CD8-positive, alpha-beta memory T cell (primary cell): ENCODE results near the gene CREB3L1. TPM values are rescaled to one million over a fixed set of nuclear protein-coding genes. Genes with fewer than 3 reads are reported as not detected.
A peak's percentile ranks its signal among the peaks of the same experiment; 100 is the strongest.

ENCODE experiments used
- CTCF ChIA-PET: fragments of 350-600 bp; sonication (Branson Sonifier 250); formaldehyde crosslinking; loops from one replicate; lab custom pipeline; 2021; ENCODE audit warnings: antibody characterized with exemption; lab: Charles Lee
- POLR2A ChIA-PET: fragments of 350-600 bp; sonication (Branson Sonifier 250); formaldehyde crosslinking; loops from one replicate; lab custom pipeline; 2021; ENCODE audit warnings: antibody characterized with exemption; lab: Charles Lee
- DNase-seq, 5 donors: peaks; one replicate each; pipeline versions ENCODE4 v3.0.0 to v3.0.0-alpha.2; 2020 to 2022; ENCODE audit warnings: mixed read lengths in 1 of 5
- H3K27ac ChIP-seq: one replicate; pipeline ENCODE4 v1.7.0; 2013; ENCODE audit warnings: low read depth, mild to moderate bottlenecking, low read length, moderate library complexity
- H3K27me3 ChIP-seq: 2 replicates; pipeline ENCODE4 v1.7.0; 2013; ENCODE audit warnings: low read length, mild to moderate bottlenecking; ENCODE audit not compliant: insufficient read depth, poor library complexity, severe bottlenecking
- H3K36me3 ChIP-seq: 2 replicates; pipeline ENCODE4 v1.7.0; 2013; ENCODE audit warnings: mild to moderate bottlenecking, low read length, moderate library complexity; ENCODE audit not compliant: insufficient read depth
- H3K4me1 ChIP-seq: 2 replicates; pipeline ENCODE4 v1.7.0; 2013; ENCODE audit warnings: mild to moderate bottlenecking, low read length, moderate library complexity; ENCODE audit not compliant: insufficient read depth
- H3K4me3 ChIP-seq: 2 replicates; pipeline ENCODE4 v1.7.0; 2013; ENCODE audit warnings: mild to moderate bottlenecking, low read length
- H3K9me3 ChIP-seq: 2 replicates; pipeline ENCODE4 v1.7.0; 2013; ENCODE audit warnings: mild to moderate bottlenecking, low read length
- H3K27ac Mint-ChIP-seq, 8 donors: one replicate each; pipeline ENCODE4 v1.8.0; 2020 to 2021; ENCODE audit warnings: mixed read lengths in 8 of 8, mild to moderate bottlenecking in 6 of 8, inconsistent platforms in 3 of 8, moderate library complexity in 3 of 8
- H3K27me3 Mint-ChIP-seq, 2 donors: one replicate each; pipeline ENCODE4 v1.8.0; 2020 to 2021; ENCODE audit warnings: mixed read lengths in 2 of 2, mild to moderate bottlenecking in 1 of 2, moderate library complexity in 1 of 2
- H3K36me3 Mint-ChIP-seq, 3 donors: one replicate each; pipeline ENCODE4 v1.8.0; 2020 to 2021; ENCODE audit warnings: mixed read lengths in 3 of 3, inconsistent platforms in 1 of 3, mild to moderate bottlenecking in 1 of 3
- H3K4me1 Mint-ChIP-seq, 3 donors: one replicate each; pipeline ENCODE4 v1.8.0; 2020 to 2021; ENCODE audit warnings: mixed read lengths in 3 of 3, inconsistent platforms in 1 of 3, mild to moderate bottlenecking in 1 of 3
- H3K4me3 Mint-ChIP-seq, 7 donors: one replicate each; pipeline ENCODE4 v1.8.0; 2020 to 2021; ENCODE audit warnings: mixed read lengths in 7 of 7, mild to moderate bottlenecking in 6 of 7, moderate library complexity in 4 of 7, inconsistent platforms in 2 of 7
- H3K9me3 Mint-ChIP-seq, 5 donors: one replicate each; pipeline ENCODE4 v1.8.0; 2020 to 2022; ENCODE audit warnings: mixed read lengths in 5 of 5, mild to moderate bottlenecking in 3 of 5, moderate library complexity in 2 of 5, inconsistent platforms in 1 of 5
- polyA plus RNA-seq: library from polyadenylated mRNA; unstranded; fragments of 300-500 nt; fragmentation: Illumina TruSeq; gene quantifications from one replicate; pipeline ENCODE4 v1.2.3, GENCODE V29; 2021
- total RNA-seq, 2 experiments: library from RNA; stranded (reverse); gene quantifications; one replicate each; pipeline ENCODE4 v1.2.3, GENCODE V29; 2021

The CREB3L1 gene
- total and polyA plus RNA-seq, 3 experiments from 2014 or later: not detected

DNA sequence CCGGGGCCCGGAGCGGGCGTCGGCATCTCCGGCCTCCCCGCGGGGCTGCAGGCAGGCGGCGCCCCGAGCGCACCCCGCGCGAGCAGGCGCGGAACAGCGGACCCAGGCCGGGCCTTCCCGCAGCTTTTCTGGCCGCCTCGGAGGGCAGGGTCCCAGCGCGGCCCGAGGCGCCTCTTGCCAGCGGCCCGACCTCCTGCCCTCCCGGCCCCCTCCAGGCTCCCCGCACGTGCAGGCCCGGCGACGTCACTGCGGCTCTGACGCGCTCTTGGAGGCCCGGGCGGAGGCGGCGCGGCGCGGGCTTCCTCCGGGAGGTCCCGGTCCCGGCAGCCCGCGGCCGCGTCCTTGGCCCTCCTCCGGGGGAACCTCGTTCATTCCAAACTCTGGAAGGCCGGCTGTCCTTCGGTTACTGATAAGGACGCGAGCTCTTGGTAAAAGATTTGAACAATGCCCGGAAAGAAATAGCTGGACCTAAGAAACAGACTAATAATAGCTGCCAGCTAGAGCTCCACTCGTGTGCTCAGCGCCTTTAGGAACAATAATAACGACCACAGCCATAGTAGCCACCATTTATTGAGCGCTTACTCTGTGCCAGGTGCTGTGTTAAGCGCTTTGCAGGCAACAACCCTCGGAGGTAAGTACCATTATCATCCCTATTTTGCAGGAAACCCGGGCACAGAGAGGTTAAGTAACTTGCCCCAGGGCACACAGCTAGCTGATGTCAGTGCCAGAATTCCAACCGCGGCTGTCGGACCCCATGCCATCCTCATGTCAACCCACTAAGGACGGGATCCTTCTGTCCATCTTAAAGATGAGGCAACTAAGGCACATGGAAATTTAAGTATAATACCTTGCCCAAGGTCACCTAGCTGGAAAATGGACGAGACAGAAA, 39.1 kb upstream of the CREB3L1 start:
- no peaks in the 10 kb centered on the region for H3K9me3 Mint-ChIP-seq
- H3K27ac ChIP-seq: peak overlapping the region; percentile 26
- peak; percentile 34 to 69 (median 55) for DNase-seq
- POLR2A ChIA-PET: interaction anchor here (0.9 kb wide), 1 partner anchor 111 kb away, joined by 3 read pairs; no protein-coding TSS in a partner anchor
- H3K4me3 Mint-ChIP-seq: peak overlapping the region; percentile 66 to 89 (median 75)
- CTCF ChIA-PET: interaction anchor here (0.8 to 8.5 kb wide), 24 partner anchors 12 to 433 kb away, joined by 3 to 205 read pairs (median 4); partner anchors contain the start of gene DGKZ
- H3K36me3 ChIP-seq: no peaks in the 10 kb centered on the region
- peaks cover 24 to 36% (median 35%) of the 10 kb centered on the region in 3 donors for H3K4me1 Mint-ChIP-seq
- H3K27ac Mint-ChIP-seq: peak overlapping the region in 5 of 8 donors; percentile 6 to 65 (median 54)
- H3K4me1 ChIP-seq: peaks cover 19% of the 10 kb centered on the region
- peaks cover 8 to 37% of the 10 kb centered on the region in 2 donors for H3K27me3 Mint-ChIP-seq
- H3K4me3 ChIP-seq: peak overlapping the region; percentile 57
- H3K9me3 ChIP-seq: no peaks in the 10 kb centered on the region
- peaks cover 0 to 1% (median 0%) of the 10 kb centered on the region in 3 donors for H3K36me3 Mint-ChIP-seq
- H3K27me3 ChIP-seq: peaks cover 12% of the 10 kb centered on the region

- no peaks in the 10 kb centered on the region for H3K9me3 Mint-ChIP-seq
- Histone ChIP-seq H3K4me3 (peak overlapping the region; percentile 57), H3K27ac (peak overlapping the region; percentile 26), H3K9me3 (no peaks in the 10 kb centered on the region), H3K4me1 (peaks cover 19% of the 10 kb centered on the region), H3K27me3 (peaks cover 12% of the 10 kb centered on the region), H3K36me3 (no peaks in the 10 kb centered on the region)
- peak overlapping the region in 1 of 8 donors; percentile 55 for H3K27ac Mint-ChIP-seq
- H3K36me3 Mint-ChIP-seq: peaks cover 0 to 1% (median 0%) of the 10 kb centered on the region in 3 donors
- CTCF ChIA-PET: interaction anchor here (1.0 to 8.5 kb wide), 24 partner anchors 11 to 432 kb away, joined by 3 to 205 read pairs (median 4); no protein-coding TSS in a partner anchor
- H3K4me3 Mint-ChIP-seq: peak overlapping the region; percentile 20 to 87 (median 72)
- peak; percentile 71 to 82 (median 74) for DNase-seq
- POLR2A ChIA-PET: no interaction called here
- H3K27me3 Mint-ChIP-seq: peaks cover 8 to 32% of the 10 kb centered on the region in 2 donors
- H3K4me1 Mint-ChIP-seq: peaks cover 28 to 40% (median 39%) of the 10 kb centered on the region in 3 donors
Measured at GRCh38 chr11:46238967-46239800, 38.3 kb upstream of the CREB3L1 start.

DNA sequence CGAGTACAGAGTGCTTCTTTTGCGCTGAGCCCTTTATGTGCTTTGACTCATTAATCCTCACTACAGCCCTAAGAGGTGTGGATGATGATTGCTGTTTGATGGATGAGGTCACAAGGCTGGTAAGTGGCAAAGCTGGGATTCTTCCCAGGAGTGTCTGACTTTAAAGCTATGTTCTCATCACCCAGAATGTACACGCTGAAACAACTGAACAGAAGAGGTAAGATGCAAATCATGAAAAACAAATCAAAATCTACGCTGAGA, 37.7 kb upstream of the CREB3L1 start:
- DNase-seq: no peak
- H3K4me3 ChIP-seq: no peak overlapping the region
- Mint-ChIP-seq H3K4me1 (peaks cover 28 to 40% (median 39%) of the 10 kb centered on the region in 3 donors), H3K4me3 (peak overlapping the region in 1 of 7 donors; percentile 20), H3K27me3 (peaks cover 10 to 29% of the 10 kb centered on the region in 2 donors), H3K9me3 (no peaks in the 10 kb centered on the region), H3K27ac (no peak overlapping the region), H3K36me3 (peaks cover 0 to 1% (median 0%) of the 10 kb centered on the region in 3 donors)
- ChIA-PET CTCF (interaction anchor here (1.0 to 8.5 kb wide), 15 partner anchors 10 to 394 kb away, joined by 3 to 205 read pairs (median 4); no protein-coding TSS in a partner anchor), POLR2A (no interaction called here)
- peaks cover 12% of the 10 kb centered on the region for H3K27me3 ChIP-seq
- peaks cover 19% of the 10 kb centered on the region for H3K4me1 ChIP-seq
- no peaks in the 10 kb centered on the region for H3K36me3 ChIP-seq
- no peak overlapping the region for H3K27ac ChIP-seq
- H3K9me3 ChIP-seq: no peaks in the 10 kb centered on the region

DNA sequence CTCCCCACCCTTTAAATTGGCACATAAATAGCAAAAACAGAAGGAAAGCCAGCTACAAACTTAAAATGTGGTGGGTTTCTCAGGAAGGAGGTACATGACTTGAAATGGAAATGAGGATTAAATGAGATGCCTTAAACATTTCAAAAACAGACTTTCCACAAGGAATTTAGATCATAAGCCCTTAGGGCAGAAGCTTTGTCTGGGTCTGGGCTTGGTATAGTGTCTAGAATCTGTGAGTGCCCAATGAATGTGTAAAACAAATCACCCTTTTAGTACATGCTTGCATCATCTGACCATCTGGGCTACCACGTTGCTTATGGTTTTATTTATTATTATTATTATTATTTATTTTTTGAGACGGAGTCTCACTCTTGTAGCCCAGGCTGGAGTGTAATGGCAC, 37.1 kb upstream of the CREB3L1 start:
- H3K9me3 Mint-ChIP-seq: no peaks in the 10 kb centered on the region
- no peaks in the 10 kb centered on the region for H3K36me3 ChIP-seq
- H3K4me3 Mint-ChIP-seq: peak overlapping the region in 1 of 7 donors; percentile 32
- no peak overlapping the region for H3K4me3 ChIP-seq
- peaks cover 0 to 1% (median 0%) of the 10 kb centered on the region in 3 donors for H3K36me3 Mint-ChIP-seq
- no peak overlapping the region for H3K27ac ChIP-seq
- peaks cover 19% of the 10 kb centered on the region for H3K4me1 ChIP-seq
- POLR2A ChIA-PET: no interaction called here
- H3K9me3 ChIP-seq: no peaks in the 10 kb centered on the region
- no peak for DNase-seq
- CTCF ChIA-PET: interaction anchor here (1.1 to 8.5 kb wide), 9 partner anchors 10 to 308 kb away, joined by 3 to 205 read pairs (median 4); no protein-coding TSS in a partner anchor
- no peak overlapping the region for H3K27ac Mint-ChIP-seq
- peaks cover 28 to 40% (median 39%) of the 10 kb centered on the region in 3 donors for H3K4me1 Mint-ChIP-seq
- H3K27me3 ChIP-seq: peaks cover 12% of the 10 kb centered on the region
- H3K27me3 Mint-ChIP-seq: peaks cover 10 to 23% of the 10 kb centered on the region in 2 donors

GRCh38 chr11:46240861-46241260, 36.6 kb upstream of the CREB3L1 start:
- H3K4me1 Mint-ChIP-seq: peaks cover 28 to 40% (median 39%) of the 10 kb centered on the region in 3 donors
- POLR2A ChIA-PET: no interaction called here
- Histone ChIP-seq H3K4me3 (no peak overlapping the region), H3K27me3 (peaks cover 12% of the 10 kb centered on the region), H3K36me3 (no peaks in the 10 kb centered on the region), H3K27ac (no peak overlapping the region), H3K9me3 (no peaks in the 10 kb centered on the region), H3K4me1 (peaks cover 19% of the 10 kb centered on the region)
- H3K9me3 Mint-ChIP-seq: no peaks in the 10 kb centered on the region
- H3K36me3 Mint-ChIP-seq: peaks cover 0 to 1% (median 0%) of the 10 kb centered on the region in 3 donors
- peaks cover 10 to 22% of the 10 kb centered on the region in 2 donors for H3K27me3 Mint-ChIP-seq
- H3K27ac Mint-ChIP-seq: peak overlapping the region in 1 of 8 donors; percentile 44
- peak overlapping the region in 1 of 7 donors; percentile 68 for H3K4me3 Mint-ChIP-seq
- DNase-seq: no peak
- CTCF ChIA-PET: interaction anchor here (3.8 to 8.5 kb wide), 2 partner anchors 71 to 126 kb away, joined by 18 to 205 read pairs; no protein-coding TSS in a partner anchor

DNA sequence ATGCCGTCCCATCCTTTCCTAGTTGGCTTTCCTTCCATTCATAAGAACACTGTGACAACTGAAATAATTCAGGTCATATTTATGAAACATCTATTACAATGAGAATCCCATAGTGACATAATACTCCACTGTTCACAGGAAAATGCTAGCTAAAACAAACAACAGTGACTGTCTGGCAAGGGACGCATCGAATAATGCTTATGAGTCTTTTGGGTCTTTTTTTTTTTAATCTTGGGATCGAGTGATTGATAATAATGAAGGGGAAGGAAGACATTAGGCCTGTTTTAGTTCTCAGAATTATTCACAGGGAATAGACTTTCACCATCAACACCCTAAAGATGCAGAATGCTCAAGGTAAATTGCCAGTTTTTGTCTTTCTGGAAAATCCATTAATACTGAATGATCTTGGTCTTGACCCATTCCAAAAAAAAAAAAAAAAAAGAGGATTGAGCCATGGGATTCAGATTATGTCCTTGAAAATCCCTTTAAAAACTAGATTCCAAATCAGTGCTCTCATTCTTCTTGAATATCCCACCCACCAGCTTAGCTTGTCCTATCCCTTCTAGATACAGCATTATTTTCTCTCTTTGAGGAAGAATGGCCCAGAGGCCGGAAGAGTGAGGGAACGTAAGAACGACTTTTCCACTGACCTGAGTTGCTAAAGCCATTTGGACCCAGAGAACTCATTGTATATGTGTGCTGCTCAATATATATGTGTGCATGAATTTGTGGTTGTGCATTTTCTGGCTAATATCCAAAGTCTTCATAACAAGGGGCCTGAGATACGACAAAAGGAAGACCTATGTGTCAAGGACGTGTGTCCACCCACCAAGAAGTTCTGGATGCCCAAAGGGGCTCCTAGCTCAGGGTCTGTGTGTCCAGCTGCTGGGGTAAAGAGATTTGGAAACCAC, 35.2 kb upstream of the CREB3L1 start:
- peak overlapping the region; percentile 79 for H3K27ac ChIP-seq

More for the DNA sequence above, 35.2 kb upstream of the CREB3L1 start:
- Histone ChIP-seq H3K4me1 (peaks cover 15% of the 10 kb centered on the region), H3K4me3 (peak overlapping the region; percentile 67), H3K36me3 (no peaks in the 10 kb centered on the region), H3K9me3 (no peaks in the 10 kb centered on the region), H3K27me3 (peaks cover 7% of the 10 kb centered on the region)
- CTCF ChIA-PET: interaction anchor here (0.6 to 8.5 kb wide), 7 partner anchors 34 to 376 kb away, joined by 3 to 205 read pairs (median 6); partner anchors contain the start of gene DGKZ
- peaks cover 23 to 31% (median 28%) of the 10 kb centered on the region in 3 donors for H3K4me1 Mint-ChIP-seq
- peaks cover 0 to 1% (median 0%) of the 10 kb centered on the region in 3 donors for H3K36me3 Mint-ChIP-seq
- no peaks in the 10 kb centered on the region for H3K9me3 Mint-ChIP-seq
- POLR2A ChIA-PET: interaction anchor here (0.6 to 1.4 kb wide), 2 partner anchors 94 to 105 kb away, joined by 4 to 7 read pairs; partner anchors contain the start of gene DGKZ
- no peak for DNase-seq
- peak overlapping the region in 1 of 8 donors; percentile 32 for H3K27ac Mint-ChIP-seq
- peaks cover 9 to 13% of the 10 kb centered on the region in 2 donors for H3K27me3 Mint-ChIP-seq
- peak overlapping the region; percentile 69 to 89 (median 83) for H3K4me3 Mint-ChIP-seq
